ENCODE results near the gene GRWD1. TPM values are rescaled to one million over a fixed set of nuclear protein-coding genes. Genes with fewer than 3 reads are reported as not detected.

GRWD1 gene
- 10 to 100 TPM; 17.5 to 38.3 TPM for total RNA-seq

DNA sequence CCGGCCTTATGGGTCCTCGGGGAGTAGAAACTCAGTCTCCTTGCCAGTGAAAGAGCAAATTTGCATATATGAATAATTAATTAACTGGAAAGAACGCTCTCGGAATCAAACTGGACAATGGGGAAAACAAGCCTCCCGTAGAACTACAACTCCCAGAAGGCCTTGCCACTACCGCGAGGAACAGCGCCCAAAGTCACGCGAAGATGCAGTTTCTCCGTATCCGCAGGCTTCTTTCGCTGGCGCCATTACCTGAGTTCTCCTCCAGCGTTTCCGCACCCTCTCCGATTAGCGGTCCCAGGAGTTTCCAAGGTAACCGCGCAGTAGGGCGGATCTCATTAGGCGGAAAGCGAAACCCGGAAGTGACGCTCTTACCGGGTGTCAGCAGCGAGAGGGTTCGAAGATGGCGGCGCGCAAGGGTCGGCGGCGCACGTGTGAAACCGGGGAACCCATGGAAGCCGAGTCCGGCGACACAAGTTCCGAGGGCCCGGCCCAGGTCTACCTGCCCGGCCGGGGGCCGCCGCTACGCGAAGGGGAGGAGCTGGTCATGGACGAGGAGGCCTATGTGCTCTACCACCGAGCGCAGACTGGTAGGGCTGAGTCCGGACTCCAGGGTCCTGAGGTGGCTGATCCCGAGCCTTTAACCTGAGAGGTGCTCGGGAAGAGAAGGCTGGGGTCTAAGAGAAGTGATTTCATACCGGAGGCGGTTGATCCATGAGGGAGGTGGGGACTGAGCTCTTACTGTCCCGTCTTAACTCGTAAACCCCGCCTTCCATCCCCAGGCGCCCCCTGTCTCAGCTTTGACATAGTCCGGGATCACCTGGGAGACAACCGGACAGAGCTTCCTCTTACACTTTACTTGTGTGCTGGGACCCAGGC lies at the start of gene GRWD1:
Gene GRWD1 (plus strand): TSS at position 378 of the 876 bp plus-strand sequence. CDS start 23 bp downstream, at position 401.
- Histone ChIP-seq H3K36me3 (peaks cover 12% of the 10 kb centered on the region), H3K4me1 (ENCODE audit: control insufficient read depth in 1 of 2, low read depth in 2 of 2) (peaks cover 17 to 22% of the 10 kb centered on the region in 2 donors), H3K4me3 (peak within 1 kb of the TSS; percentile 79), H3K9me3 (no peaks in the 10 kb centered on the region), H3K27ac (peak within 1 kb of the TSS; percentile 71 to 77), H3K27me3 (replicated peaks; ENCODE audit: insufficient read depth) (peaks cover 3% of the 10 kb centered on the region)
- peak; percentile 85 for DNase-seq (ENCODE audit: low spot score)
- peak; percentile 65 for ATAC-seq (ENCODE audit: insufficient number of reproducible peaks, low FRiP score, low read depth)
- TF ChIP-seq, protein P1, sequence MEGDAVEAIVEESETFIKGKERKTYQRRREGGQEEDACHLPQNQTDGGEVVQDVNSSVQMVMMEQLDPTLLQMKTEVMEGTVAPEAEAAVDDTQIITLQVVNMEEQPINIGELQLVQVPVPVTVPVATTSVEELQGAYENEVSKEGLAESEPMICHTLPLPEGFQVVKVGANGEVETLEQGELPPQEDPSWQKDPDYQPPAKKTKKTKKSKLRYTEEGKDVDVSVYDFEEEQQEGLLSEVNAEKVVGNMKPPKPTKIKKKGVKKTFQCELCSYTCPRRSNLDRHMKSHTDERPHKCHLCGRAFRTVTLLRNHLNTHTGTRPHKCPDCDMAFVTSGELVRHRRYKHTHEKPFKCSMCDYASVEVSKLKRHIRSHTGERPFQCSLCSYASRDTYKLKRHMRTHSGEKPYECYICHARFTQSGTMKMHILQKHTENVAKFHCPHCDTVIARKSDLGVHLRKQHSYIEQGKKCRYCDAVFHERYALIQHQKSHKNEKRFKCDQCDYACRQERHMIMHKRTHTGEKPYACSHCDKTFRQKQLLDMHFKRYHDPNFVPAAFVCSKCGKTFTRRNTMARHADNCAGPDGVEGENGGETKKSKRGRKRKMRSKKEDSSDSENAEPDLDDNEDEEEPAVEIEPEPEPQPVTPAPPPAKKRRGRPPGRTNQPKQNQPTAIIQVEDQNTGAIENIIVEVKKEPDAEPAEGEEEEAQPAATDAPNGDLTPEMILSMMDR (IDR thresholded peaks at IDR 0.05): no peak

- H3K36me3 ChIP-seq: no peaks in the 10 kb centered on the region
- no peak overlapping the region for H3K4me3 ChIP-seq
- ATAC-seq (ENCODE audit: insufficient number of reproducible peaks, low FRiP score, low read depth) (no peak), DNase-seq (ENCODE audit: low spot score) (no peak)
- H3K27me3 ChIP-seq (replicated peaks; ENCODE audit: insufficient read depth): peaks cover 21% of the 10 kb centered on the region
- H3K27ac ChIP-seq: peak overlapping the region in 1 of 2 donors; percentile 34
- peaks cover 2 to 9% of the 10 kb centered on the region in 2 donors for H3K4me1 ChIP-seq (ENCODE audit: control insufficient read depth in 1 of 2, low read depth in 2 of 2)
- TF ChIP-seq, protein P1 (IDR thresholded peaks at IDR 0.05): no peak
- H3K9me3 ChIP-seq: no peaks in the 10 kb centered on the region
Observed at GRCh38 chr19:48396016-48396823, 49.6 kb upstream of the GRWD1 start.

DNA sequence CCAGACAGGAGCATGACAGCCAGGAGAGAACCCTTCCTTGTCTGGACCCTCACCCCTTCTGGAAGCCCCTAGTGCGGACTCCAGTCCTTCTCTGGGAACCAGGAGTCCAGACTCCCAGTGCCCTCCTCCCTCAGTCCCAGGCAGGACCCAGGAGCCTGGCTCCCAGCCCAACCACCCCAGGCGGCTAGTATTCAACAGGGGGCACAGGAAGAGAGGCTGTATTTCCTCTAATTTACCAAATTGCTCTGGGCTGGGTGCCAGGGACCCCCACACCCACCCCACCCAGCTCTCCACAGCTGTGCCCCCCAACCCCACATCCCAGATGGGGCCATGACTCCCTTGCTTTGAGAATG lies 49.0 kb upstream of the GRWD1 start:
- Histone ChIP-seq H3K36me3 (no peaks in the 10 kb centered on the region), H3K9me3 (no peaks in the 10 kb centered on the region), H3K4me1 (ENCODE audit: control insufficient read depth in 1 of 2, low read depth in 2 of 2) (peaks cover 2 to 9% of the 10 kb centered on the region in 2 donors), H3K27ac (no peak overlapping the region), H3K4me3 (no peak overlapping the region), H3K27me3 (replicated peaks; ENCODE audit: insufficient read depth) (peaks cover 21% of the 10 kb centered on the region)
- no peak for DNase-seq (ENCODE audit: low spot score)
- no peak for ATAC-seq (ENCODE audit: insufficient number of reproducible peaks, low FRiP score, low read depth)
- TF ChIP-seq, protein P1 (IDR thresholded peaks at IDR 0.05): no peak

DNA sequence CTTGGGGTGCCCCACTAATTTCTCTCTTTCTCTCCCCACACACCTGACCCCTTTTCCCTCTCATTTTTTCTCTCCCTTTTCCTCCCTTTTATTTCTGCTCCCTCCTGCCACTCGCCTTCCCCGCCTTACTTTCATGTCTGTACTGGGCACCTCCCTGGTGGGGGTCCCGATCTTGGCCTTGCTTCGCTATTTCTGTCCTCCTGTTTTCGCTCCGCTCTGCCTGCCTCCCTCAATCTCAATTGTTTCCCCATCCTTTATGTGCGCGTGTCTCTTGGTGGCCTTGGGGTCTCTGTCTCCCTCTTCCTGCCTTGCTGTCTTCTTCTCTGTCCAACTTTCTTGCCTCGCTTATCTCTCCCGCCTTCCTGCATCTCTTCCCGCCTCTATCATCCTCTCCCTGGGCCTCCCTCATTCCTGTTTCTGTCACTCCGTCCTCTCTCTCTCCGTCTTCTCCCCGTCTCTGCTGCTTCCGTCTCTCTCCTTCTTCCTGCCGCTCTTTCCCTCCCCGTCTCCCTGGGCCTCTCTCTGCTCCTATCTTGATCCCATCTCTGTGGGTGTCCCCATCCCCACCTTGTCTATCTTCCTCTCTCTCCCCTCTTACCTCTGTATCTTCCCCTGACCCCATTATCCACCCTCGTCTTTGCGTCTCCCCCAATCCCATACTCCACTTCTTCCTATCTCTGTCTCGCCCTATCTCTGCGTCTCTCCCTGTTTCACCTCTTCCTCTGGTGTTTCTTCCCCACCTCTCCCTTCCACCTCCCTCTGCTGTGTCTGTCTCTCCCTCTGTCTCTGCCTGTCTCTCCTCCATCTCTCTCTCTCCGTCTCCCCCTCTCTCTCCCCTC lies 48.3 kb upstream of the GRWD1 start:
- H3K4me1 ChIP-seq (ENCODE audit: control insufficient read depth in 1 of 2, low read depth in 2 of 2): peaks cover 2 to 9% of the 10 kb centered on the region in 2 donors
- H3K36me3 ChIP-seq: no peaks in the 10 kb centered on the region
- ATAC-seq (ENCODE audit: insufficient number of reproducible peaks, low FRiP score, low read depth) (no peak), DNase-seq (ENCODE audit: low spot score) (no peak)
- TF ChIP-seq, protein P1 (IDR thresholded peaks at IDR 0.05): no peak
- H3K4me3 ChIP-seq: peak overlapping the region; percentile 66
- no peaks in the 10 kb centered on the region for H3K9me3 ChIP-seq
- peaks cover 21% of the 10 kb centered on the region for H3K27me3 ChIP-seq (replicated peaks; ENCODE audit: insufficient read depth)
- H3K27ac ChIP-seq: no peak overlapping the region
